Measurements from ENCODE around the gene PDGFA.

PDGFA gene

DNA sequence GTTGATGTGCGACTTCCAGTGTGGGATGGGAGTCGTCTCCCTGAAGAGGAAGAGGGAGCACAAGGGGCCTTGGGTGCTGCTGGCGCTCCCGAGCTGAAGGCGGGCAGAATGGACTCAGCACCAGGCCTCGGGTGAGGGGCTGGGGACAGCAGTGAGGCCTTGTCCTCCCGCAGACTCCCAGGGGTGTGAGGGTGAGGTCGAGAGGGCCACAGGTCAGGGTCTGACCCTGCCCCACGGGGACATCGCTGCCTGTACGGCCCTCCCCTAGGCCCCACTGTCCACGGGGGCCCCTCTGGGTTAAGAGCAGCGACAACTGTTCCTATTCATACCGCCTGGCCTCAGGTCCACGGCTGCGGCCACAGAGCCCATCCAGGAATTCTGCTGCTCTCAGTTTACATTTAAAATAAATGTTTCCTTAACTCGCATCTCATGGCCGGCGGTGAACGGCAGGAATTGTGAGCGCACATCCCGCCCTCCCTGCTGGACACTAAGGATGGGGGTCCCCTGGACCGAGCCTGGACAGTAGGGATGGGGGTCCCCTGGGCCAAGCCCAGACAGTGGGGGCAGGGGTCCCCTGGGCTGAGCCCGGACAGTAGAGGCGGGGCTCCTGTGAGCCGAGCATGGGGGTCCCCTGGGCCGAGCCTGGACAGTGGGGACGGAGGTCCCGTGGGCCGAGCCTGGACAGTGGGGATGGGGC is 61.7 kb downstream of the PDGFA start:
- no peak for DNase-seq

DNA sequence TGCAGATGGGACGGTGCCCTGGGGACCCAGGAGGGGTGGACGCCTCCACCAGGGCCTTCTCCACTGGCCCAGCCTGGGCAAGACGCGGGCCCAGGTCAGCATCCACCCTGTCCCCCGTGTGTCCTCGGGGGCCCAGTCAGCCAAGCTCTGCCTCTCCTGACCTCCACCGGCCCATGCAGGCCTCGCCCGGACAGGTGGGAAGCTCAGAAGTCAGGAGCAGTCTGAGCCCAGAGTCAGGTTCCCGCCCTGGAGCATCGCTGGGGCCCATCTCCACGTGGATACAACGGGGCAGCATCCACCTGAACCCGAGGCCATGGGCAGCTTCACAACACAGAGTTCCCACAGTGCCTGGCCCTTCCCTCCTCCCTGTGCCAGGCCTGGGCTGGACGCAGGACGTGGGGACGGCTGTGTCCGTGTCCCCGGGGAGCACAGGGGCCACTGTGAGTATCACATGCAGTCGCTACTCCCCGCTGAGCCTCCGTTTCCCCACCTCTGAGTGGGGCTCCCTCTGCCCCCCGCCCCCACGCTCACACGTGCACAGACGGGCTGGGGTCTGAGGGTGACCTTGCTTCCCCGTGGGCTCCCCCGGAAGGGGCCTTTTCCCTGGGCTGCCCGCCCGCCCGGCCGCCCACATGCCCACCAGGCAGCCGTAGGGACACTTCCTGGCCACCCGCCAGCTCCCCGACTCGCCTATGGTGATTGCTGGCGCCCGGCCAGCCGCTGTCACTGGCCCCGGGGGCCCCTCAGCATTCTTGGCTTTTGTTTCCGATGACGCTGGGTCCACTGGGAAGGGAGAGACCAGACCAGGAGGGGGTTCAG is 64.3 kb downstream of the PDGFA start:
- peak; percentile 61 for DNase-seq

DNA sequence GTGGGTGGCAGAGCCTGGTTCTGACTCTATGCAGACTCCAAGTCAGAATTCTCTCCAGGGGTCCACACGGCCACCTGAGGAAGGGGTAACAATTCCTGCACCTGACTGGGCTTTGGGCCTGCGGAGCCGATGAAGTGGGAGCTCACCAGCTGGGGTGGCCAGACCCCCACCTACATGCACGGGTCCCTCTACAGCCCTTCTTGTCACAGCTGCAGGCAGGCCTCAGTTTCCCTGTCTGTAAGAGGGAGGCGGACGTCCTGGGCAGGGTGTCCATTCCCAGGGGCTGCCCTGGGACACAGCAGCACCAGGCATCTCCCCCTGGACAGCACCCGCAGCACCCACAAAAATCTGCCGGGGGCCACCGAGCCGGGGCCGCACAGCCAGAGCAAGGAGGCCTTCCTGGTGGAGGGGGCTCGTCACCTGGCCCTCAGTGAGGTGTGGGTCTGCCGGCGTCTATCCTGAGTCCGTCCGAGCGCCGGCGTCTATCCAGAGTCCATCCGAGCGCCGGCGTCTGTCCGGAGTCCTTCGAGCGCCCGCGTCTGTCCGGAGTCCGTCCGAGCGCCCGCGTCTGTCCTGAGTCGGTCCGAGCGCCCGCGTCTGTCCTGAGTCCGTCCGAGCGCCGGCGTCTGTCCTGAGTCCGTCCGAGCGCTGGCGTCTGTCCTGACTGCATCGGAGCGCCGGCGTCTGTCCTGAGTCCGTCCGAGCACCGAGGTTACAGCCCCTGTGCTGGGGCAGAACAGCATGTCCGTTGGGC is 65.1 kb downstream of the PDGFA start:
- DNase-seq, result no peak

DNA sequence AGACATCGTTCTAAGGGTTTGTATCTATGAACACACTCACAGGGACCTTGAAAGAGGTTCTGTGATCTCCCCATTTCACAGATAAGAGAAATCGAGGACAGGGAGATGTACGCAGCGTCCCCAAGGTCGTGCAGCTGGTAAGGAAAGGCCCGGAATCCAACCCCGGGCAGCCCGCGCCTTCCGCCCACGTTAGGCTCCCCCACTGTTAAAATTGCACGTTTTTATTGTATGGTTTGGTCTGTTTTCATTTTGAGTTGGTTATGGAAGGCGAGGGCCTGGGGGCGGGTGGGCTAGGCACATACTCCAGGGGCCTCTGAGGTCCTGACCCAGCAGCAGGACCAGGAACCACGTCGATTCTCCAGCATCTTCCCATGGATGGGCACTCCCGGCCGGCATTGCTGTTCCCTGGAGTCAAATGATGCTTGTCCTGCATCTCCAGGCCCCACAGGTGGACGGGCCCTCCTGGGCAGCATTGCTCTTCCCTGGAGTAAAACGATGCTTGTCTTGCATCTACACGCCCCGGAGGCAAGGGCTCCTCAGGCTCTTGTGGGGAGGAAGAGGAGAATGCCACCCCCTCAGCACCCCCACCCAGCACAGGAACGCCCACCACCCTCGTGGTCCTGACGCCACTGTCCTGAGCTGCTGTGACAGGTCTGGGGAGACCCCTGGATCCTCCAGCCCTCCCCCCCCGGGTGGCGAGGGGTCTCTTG is 65.9 kb downstream of the PDGFA start:
- no peak for DNase-seq

DNA sequence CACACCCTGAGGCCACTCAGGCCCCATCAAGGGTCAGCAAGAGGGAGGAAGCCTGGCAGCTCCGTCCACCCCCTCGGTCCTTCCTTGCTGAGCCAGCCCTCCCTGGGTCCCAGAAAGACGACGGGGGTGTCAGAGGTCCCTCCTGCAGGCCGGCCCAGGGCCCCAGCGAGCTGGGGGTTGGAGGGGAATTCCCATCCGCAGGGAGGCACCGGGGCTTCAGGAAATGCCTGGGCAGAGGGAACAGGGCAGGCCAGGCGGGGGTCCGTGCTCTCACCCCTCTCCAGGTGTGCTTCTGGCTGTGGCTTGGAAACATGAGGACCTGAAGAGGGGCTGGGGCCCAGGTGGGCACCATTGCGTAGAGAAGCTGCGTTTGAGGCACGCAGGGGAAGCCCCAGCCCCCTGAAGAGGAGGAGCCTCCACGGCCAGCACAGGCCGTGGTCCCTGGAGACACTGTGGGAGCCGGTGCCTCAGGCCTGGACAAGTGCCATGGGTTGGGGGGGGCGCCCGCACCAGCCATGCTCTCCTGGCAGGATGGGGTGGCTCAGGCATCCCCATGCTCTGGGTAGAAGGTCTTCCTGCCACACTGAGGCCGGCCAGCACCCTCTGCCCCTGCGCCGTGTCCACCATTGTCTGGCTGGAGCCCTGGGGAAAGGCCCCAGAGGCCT is 66.7 kb downstream of the PDGFA start:
- DNase-seq, result no peak

DNA sequence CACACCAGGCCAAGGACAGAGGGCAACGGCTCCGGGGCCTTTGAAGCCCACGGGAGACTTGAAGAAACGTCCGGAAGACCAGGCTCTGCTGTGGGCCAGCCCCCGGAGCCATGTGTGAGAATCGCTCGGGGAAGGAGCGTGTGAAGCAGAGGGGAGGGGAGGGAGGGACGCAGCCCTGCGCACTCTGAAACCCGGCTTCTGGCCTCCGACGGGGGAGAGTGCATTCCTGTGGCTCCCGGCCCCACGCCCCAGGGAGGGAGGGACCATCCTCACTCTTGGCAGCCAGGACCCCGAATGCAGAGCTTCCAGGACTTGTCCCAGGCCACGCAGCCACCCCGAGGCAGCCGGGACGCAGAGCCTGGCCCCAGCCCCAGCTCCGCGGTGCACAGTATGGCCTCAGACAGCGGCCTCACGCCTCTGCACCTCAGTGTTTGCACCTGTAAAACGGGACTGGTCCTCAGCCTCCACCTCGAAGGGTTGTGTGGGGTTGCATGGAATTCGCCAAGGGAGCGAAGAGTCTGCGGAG is 67.4 kb downstream of the PDGFA start:
- no peak for DNase-seq

DNA sequence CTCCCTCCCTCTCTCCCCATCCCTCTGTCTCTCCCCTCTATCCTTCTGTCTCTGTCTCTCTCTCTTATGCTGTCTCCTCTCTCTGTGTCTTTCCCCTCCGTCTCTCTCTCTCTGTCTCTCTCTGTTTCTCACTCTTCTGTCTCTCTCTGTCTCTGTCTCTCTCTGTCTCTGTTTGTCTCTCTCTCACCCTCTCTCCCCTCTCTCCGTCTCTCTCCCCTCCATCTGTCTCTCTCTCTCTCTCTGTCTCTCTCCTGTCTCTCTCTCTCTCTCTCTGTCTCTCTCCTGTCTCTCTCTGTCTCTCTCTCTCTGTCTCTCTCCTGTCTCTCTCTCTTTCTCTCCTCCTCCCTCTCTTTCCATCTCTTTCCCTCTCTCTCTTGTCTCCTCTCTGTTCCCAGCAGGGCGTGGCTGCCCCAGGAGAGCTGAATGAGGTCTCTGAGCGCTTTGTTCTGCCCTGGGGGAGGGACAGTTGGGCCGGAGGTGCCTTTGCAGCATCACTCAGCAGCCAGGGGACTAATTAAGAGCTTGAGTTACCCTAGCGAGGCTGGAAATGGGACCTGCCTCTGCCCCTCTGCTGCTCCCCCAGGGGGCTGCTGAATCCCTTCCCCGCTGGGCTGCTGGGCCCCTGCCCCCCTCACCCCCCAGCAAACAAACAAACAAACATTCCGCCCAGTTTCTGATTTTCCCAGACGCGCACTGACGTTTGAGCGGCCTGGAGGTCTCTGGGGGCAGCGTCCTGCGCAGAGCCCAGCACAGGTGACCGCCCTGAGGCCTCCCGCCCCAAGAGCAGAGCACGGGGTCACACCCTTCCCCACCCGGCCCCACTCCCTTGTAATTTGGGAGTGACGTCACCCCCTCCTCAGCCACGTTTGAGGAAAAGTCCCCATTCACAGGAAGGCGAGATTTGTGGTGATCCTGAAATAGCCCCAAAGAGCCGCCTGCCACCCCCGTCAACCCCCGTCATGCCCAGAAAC is 68.1 kb downstream of the PDGFA start:
- DNase-seq, result no peak

DNA sequence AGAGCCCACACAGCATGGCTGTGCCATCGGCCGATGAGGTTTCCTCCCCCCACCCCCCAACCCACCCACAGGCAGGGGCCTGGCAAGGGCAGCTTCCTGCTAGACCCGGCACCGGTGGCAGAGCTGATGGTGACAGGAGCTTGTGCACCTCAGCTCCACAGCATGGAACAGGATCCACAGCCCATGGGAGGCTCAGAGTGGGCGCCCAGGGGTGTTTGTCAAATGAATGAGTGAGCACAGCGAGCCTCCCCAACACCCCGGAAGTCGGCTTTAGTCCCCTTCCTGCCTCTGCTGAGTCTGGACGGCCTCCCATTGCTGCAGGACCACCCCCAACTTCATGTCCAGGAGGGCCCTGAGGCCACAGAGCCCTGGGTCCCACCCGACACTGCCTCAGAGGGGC is 68.9 kb downstream of the PDGFA start:
- no peak for DNase-seq

DNA sequence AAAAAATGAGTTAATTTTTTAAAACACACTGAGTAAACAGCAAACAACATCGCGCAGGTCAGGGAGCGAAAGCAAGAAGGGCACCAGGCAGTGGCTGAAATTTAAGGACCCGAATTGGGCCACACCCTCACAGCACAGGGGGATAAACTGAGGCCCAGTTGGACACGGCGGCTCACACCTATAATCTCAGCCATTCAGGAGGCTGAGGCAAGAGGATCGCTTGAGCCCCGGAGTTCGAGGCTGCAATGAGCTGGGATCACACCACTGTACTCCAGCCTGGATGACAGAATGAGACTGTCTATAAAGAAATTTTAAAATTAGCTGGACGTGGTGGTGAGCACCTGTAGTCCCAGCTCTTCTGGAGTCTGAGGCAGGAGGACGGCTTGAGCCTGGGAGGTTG is 69.6 kb downstream of the PDGFA start:
- no peak for DNase-seq

DNA sequence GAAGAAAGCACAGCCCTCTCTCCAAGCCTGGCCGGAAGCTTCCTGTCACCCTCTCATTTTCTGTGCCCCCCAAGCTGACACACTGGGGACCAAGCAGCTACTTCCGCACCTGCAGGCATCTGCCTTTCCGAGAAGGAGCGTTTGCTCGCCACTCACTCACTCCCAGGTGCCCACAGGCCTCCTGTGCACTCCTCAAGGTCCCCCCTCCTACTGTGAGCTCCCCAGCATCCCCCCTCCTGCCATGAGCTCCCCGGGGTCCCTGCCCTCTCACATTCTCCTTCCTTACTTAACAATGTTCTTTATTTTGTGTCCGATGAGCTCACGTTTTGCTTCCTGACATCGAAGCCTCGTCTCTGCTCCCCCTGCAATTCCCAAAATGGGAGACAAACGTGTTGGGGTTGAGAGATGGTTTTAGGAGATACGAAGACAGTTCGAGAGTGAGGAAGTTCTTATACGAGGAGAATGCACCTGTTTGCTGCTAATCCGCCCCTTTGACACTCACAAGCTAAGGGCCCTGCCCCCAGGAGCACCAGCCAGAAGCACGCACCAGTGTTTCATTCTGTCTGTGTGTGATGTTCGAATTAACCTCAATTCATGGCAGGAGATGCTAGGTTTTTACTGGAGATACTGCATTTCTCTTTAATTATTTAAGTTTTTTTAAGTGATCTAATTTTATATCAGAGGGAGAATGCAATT is 70.2 kb downstream of the PDGFA start:
- no peak for DNase-seq

DNA sequence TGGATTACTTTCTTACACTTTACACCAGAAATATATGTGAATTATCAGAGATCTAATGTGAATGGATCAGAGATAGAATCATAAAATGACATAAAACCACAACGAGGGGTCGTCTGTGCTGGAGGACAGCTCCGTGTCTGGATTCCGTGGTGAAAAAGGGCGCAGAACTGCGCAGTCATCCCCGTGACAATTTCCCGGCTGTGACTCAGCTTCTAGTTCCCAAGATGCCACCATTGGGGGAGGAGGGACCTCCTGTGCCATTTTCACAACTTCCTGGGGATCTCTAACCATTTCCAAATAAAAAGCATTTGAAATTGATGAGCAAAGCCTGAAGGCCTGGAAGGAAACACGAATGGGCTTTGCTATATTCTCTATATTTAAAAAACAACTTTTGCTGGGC is 72.1 kb downstream of the PDGFA start:
- DNase-seq, result no peak

Data from SHP77 treated with DMSO at 0.1 percent for 48 hours (cell line).